T-helper 1 cell (primary cell): ENCODE data around the gene ULK2.
A peak's percentile ranks its signal among the peaks of the same experiment; 100 is the strongest.

Experiments
- DNase-seq, 5 donors: peaks; one replicate each; pipeline ENCODE4 v3.0.0-alpha.2; 2012 to 2020

Gene ULK2

DNA sequence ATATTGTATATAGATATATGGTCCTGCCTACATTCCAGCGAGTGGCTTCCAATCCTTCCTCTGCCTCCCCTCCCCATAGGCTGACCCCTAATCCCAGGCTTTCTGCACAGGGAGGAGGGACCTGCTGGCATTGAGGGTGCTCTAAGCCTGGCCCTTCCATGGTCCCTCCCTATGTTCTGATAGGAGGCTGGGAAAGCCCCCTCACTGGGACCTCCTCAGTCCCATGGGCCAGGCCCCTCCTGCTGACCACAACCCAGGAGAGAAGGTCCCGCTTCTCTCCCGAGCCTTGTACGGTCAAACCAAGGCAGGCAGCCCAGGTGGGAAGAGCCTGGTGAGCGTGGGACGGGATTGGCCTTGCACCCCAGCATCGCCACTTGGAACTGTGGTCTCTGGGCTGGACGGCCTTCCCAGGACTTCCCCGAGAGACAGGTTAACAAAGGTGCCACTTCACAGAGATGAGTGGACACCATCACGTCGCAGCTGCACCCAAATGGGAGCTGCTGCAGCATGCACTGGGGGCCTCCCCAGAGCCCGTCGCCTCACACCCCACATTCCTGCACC is 120.5 kb downstream of the ULK2 start:
- no peak for DNase-seq

DNA sequence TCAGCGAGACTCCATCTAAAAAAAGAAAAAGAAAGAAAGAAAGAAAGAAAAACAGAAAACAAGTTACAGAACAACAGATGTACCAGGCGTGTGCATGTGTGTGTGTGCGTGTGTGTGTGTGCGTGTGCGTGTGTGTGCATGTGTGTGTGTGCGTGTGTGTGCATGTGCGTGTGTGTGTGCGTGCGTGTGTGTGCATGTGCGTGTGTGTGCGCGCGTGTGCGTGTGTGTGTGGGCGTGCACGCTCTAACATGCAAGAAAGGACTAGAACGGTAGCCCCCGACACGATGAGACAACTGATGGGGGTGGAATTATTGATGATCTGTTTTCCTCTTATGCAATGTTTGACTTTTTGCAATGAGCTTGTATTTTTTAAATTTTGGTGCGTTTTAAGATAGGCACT is 121.2 kb downstream of the ULK2 start:
- DNase-seq: no peak

DNA sequence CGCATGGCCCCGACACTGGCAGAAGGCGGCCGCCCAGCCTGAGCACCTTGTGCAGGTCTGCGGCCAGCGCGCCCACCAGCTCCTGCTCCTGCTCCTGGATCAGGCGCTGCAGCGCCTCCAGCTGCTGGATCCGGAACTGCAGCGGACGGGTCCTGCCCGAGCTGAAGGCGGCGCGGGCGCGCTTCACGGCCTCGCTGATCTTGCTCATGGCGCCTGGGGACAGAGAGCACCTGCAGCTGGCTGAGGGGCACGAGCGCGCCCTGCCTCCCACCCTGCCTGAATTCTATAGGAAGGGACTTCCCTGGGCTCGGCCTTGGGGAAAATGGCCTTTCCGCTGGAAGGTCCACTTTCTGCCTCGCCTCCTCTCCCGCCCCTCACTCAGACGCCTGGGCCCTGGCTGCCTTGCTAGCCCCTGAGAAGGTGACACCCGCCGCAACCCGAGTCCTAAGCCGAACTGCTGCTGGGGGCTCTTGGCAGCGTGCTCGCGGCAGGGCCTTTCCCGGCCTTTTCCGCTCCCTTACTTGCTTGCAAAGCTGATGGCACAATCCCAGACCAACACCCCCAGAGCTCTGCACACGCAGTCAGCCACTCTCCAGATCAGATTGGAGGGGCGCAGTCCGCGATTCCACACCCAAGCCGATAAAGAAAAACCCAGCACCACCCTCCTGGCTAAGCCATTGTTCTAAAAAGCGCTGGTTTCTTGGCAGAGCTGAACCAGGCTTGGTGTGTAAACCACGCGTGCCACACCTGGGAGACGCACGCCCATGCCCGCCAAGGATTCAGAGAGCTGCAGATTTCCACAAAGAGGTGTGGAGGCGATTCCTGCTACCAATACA is 122.6 kb downstream of the ULK2 start:
- peak; percentile 54 to 79 (median 70) for DNase-seq

- no peak for DNase-seq
Measured at GRCh38 chr17:19744492-19744891, 123.2 kb downstream of the ULK2 start.

DNA sequence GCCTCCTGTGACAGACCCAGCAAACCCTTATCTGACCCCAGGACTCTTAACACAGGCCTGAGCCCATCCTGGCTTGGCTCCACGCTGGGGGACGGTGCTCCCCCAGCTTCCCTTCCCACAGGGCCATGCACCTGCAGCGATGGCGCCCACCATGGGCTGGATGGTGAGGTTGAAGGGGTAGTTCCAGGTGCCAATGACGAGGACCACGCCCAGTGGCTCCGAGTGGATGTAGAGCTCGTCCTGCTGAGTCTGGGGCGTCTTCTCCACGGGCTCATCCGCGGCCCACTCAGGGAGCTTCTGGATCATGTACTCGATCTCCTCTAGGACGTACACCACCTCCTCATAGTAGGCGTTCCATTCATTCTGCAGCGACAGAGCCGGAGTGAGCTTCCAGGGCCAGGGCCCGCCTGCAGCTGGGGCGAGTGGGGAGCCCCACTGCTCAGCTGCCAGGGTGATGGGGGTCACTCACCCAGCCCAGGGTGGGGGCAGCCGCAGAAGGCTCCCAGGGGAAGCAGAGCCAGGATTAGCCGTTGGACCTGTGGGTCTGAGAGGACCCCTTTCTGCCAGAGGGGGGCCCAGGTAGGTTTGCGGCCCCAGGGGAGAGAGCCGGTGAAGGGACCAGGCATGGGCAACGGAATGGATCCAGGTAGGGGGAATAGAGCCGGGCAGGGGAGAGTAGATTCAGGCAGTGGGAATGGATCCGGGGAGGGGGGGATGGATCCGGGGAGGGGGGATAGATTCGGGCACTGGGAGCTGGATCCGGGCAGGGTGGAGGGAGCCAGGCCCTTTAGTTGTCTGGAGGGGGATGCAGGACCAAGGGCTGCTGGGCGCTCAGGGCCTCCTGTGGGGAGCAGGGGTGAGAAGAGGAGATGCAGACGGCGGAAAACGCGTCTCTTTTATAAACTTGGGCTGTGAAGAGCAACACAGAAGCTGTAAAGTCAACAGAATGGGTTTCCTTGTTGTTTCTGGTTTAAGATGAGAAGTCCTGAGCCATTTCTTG is 124.3 kb downstream of the ULK2 start:
- no peak for DNase-seq

DNA sequence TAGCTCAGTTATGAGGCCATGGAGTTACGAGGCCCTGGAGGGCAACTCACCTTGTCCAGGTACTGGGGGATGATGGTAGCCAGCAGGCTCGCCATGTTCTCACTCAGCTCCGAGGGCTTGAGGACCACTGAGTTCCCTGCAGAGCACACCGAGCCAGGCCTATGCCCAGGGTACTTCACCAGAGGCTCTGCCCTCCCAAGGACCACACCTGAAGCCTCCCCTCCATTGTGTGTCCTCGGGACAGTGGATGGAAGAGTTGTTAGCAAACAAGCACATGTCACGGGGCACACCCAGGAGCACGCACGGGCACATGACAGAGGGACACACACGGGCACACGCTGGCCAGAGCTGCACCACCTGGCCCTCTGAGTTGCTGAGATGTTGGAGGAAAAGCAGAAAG is 125.2 kb downstream of the ULK2 start:
- no peak for DNase-seq

DNA sequence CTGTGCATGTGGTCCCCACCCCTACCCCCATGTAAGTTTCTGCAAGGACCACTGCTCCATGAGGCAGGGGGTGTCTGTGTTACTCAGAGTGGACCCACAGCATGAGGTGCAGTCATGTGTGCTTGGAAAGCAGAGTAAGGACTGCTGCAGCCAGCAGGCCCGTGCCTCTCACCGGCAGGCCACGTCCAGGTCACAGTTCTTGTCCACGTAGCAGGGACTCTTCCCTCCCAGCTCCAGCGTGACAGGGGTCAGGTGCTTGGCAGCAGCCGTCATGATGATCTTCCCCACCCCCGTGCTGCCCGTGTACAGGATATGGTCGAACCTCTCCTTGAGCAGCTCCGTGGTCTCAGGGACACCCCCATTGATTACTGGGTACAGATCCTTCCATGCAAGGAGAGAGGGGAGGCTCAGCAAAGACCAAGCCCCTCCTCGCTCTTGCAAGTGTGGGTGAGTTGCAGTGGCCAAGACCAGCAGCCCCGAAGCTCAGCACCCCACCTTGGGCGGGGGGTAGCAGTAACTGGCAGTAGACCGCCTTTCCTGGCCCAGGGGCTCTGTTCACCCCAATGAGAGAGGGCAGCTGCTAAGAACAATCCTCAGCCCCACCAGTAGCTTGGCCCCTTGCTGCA is 125.8 kb downstream of the ULK2 start:
- no peak for DNase-seq

- DNase-seq: no peak
Measured at GRCh38 chr17:19740933-19741332, 126.8 kb downstream of the ULK2 start.

DNA sequence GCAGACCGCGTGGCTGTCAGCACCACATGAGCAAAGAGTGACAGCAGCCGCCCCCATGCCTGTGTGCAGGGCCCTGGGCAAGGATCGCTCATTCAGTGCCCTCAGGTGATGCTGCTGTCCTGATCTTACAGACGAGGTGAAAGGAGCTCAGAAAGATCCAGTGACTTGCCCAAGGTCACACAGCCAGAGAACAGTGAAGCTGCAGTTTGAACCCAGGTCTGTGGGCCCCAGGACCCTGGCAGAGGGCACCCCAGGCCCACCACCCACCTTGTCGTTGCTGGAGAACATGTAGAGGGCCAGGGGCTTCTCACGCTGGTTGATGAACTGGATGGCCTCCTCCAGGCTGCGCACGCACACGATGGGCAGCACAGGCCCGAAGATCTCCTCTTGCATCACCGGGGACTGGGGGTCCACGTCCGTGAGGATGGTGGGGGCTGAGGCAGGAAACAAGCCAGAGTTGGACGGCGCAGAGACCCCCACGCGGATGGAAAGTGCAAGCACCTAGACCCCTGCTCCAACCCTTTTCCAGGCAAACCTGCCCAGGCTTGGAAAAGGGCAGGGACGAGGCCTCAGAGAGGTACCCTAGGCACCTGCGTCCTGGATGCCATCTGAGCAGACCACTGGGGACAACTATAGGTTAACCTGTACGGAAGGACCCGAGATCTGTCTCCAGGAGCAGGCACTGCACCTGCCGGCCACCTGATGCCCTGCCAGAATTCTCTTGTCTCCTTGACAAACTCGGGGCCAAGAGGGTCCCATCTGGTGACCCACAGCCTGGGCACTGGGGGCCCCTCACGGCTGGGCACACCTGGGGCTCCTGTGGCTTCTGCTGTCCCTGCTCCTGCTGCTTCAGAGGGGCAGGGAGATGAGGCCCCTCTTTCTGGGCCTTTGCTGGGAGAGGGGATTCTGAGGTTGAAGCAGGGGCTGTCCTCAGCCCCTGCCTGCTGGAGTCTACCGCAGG is 128.2 kb downstream of the ULK2 start:
- DNase-seq: no peak

GRCh38 chr17:19738757-19739156 is 129.0 kb downstream of the ULK2 start:
- no peak for DNase-seq

GRCh38 chr17:19738073-19738449 is 129.7 kb downstream of the ULK2 start:
- no peak for DNase-seq

- no peak for DNase-seq
Measured at GRCh38 chr17:19737305-19738072, 130.2 kb downstream of the ULK2 start.

- DNase-seq: no peak
Measured at GRCh38 chr17:19736071-19736470, 131.7 kb downstream of the ULK2 start.

- no peak for DNase-seq
Measured at GRCh38 chr17:19733953-19734526, 133.7 kb downstream of the ULK2 start.

GRCh38 chr17:19731626-19732025 is 136.1 kb downstream of the ULK2 start:
- no peak for DNase-seq

- DNase-seq: no peak
Measured at GRCh38 chr17:19730843-19731242, 136.9 kb downstream of the ULK2 start.

DNA sequence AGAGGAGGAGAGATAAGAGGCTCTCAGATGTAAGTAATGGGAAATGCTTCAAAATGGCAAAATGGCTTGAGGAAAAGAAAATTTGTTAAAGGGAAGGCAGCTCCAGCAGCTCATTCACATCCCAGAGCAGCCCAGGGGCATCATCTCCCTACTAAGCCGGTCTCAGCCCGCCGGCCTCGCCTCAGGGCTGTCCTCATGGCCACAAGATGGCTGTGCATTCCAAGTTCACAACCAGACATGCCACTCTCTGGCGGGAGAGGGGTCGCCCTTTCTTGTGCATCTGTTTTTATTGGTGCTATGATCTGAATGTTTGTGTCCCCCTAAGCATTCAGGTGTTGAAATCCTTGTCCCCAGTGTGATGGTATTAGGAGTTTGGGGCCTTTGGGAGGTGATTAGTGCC is 137.8 kb downstream of the ULK2 start:
- no peak for DNase-seq

DNA sequence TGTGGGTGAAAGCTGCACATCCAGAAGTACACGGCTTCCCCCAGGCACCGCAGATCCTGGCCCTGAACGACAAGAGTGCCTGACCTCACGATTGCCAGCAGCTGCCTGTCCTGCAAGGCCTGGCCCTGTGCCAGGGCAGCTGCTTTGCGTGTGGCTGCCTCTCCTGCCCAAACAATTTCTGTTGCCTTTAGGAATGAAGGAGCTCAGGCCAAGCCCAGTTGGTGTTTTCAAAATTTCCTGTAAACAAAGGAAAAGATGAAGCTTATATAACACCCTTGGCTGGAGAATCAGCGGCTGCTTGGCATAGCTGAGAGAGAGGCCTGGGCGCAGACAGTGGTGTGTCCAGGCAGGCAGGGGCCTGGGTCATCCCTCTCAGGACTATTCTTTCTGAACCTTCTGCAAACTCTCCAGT is 139.6 kb downstream of the ULK2 start:
- DNase-seq: no peak

- no peak for DNase-seq
Measured at GRCh38 chr17:19727501-19728078, 140.1 kb downstream of the ULK2 start.
